Jurkat, Clone E6-1 (cell line): ENCODE data around the gene CRNKL1.

ENCODE experiments used
- DNase-seq: peaks from one replicate; pipeline ENCODE4 v3.0.0-alpha.2; 2011; ENCODE audit warnings: low read depth, low spot score
- H3K4me3 ChIP-seq: 2 replicates; pipeline ENCODE4 v1.5.1; 2011; ENCODE audit warnings: mild to moderate bottlenecking, low read length, control low read depth, moderate library complexity

CRNKL1 gene

GRCh38 chr20:20070871-20071726, 18.8 kb upstream of the CRNKL1 start:
- H3K4me3 ChIP-seq, result no peak overlapping the region
- no peak for DNase-seq

- DNase-seq, result no peak
- no peak overlapping the region for H3K4me3 ChIP-seq
Observed at GRCh38 chr20:20065361-20065760, 13.1 kb upstream of the CRNKL1 start.

GRCh38 chr20:20063941-20064702, 11.9 kb upstream of the CRNKL1 start:
- H3K4me3 ChIP-seq, result peak overlapping the region; percentile 7
- DNase-seq, result peak; percentile 75

GRCh38 chr20:20060234-20060998, 8.2 kb upstream of the CRNKL1 start:
- H3K4me3 ChIP-seq, result no peak overlapping the region
- peak; percentile 95 for DNase-seq

GRCh38 chr20:20051767-20052073, 546 bp downstream of the CRNKL1 start:
- no peak for DNase-seq
- peak overlapping the region; percentile 98 for H3K4me3 ChIP-seq

- no peak for DNase-seq
Observed at GRCh38 chr20:20039752-20040387, 12.4 kb downstream of the CRNKL1 start.

GRCh38 chr20:20038586-20038985, 13.7 kb downstream of the CRNKL1 start:
- no peak for DNase-seq
- H3K4me3 ChIP-seq, result no peak overlapping the region

More at GRCh38 chr20:20039752-20040387, 12.4 kb downstream of the CRNKL1 start:
- no peak overlapping the region for H3K4me3 ChIP-seq

GRCh38 chr20:20037960-20038359, 14.3 kb downstream of the CRNKL1 start:
- DNase-seq, result no peak

GRCh38 chr20:20036756-20037155, 15.5 kb downstream of the CRNKL1 start:
- DNase-seq, result no peak
- no peak overlapping the region for H3K4me3 ChIP-seq

More at GRCh38 chr20:20037960-20038359, 14.3 kb downstream of the CRNKL1 start:
- no peak overlapping the region for H3K4me3 ChIP-seq

GRCh38 chr20:20034486-20034885, 17.8 kb downstream of the CRNKL1 start:
- DNase-seq, result no peak
- no peak overlapping the region for H3K4me3 ChIP-seq

GRCh38 chr20:20031790-20032189, 20.5 kb downstream of the CRNKL1 start:
- no peak for DNase-seq

GRCh38 chr20:20027284-20027683, 25.0 kb downstream of the CRNKL1 start:
- no peak for DNase-seq
- H3K4me3 ChIP-seq, result no peak overlapping the region

More at GRCh38 chr20:20031790-20032189, 20.5 kb downstream of the CRNKL1 start:
- H3K4me3 ChIP-seq, result no peak overlapping the region

- no peak overlapping the region for H3K4me3 ChIP-seq
- DNase-seq, result no peak
Observed at GRCh38 chr20:20024942-20025341, 27.3 kb downstream of the CRNKL1 start.

GRCh38 chr20:20023395-20023794, 28.9 kb downstream of the CRNKL1 start:
- DNase-seq, result no peak
- no peak overlapping the region for H3K4me3 ChIP-seq

- DNase-seq, result no peak
- no peak overlapping the region for H3K4me3 ChIP-seq
Observed at GRCh38 chr20:20022498-20022897, 29.8 kb downstream of the CRNKL1 start.

GRCh38 chr20:20021835-20022234, 30.4 kb downstream of the CRNKL1 start:
- H3K4me3 ChIP-seq, result no peak overlapping the region
- no peak for DNase-seq

GRCh38 chr20:20020908-20021307, 31.4 kb downstream of the CRNKL1 start:
- no peak for DNase-seq
- no peak overlapping the region for H3K4me3 ChIP-seq

- no peak overlapping the region for H3K4me3 ChIP-seq
- no peak for DNase-seq
Observed at GRCh38 chr20:20019123-20019522, 33.1 kb downstream of the CRNKL1 start.

- H3K4me3 ChIP-seq, result peak overlapping the region; percentile 85
- DNase-seq, result no peak
Observed at GRCh38 chr20:20018366-20018765, 33.9 kb downstream of the CRNKL1 start.
